HUDEP-2 (cell line): Measurements from ENCODE around the gene MARK4.
A peak's percentile ranks its signal among the peaks of the same experiment; 100 is the strongest.

Source experiments
- DNase-seq, 76 experiments: peaks; one replicate each; lab custom pipeline; 2025; ENCODE audit not compliant: unreplicated experiment in 76 of 76; lab: John Stamatoyannopoulos, UW

Gene MARK4

GRCh38 chr19:45238556-45238955, 12.5 kb upstream of the MARK4 start:
- DNase-seq: no peak

- DNase-seq: no peak
Measured at GRCh38 chr19:45243144-45243732, 7.8 kb upstream of the MARK4 start.

DNA sequence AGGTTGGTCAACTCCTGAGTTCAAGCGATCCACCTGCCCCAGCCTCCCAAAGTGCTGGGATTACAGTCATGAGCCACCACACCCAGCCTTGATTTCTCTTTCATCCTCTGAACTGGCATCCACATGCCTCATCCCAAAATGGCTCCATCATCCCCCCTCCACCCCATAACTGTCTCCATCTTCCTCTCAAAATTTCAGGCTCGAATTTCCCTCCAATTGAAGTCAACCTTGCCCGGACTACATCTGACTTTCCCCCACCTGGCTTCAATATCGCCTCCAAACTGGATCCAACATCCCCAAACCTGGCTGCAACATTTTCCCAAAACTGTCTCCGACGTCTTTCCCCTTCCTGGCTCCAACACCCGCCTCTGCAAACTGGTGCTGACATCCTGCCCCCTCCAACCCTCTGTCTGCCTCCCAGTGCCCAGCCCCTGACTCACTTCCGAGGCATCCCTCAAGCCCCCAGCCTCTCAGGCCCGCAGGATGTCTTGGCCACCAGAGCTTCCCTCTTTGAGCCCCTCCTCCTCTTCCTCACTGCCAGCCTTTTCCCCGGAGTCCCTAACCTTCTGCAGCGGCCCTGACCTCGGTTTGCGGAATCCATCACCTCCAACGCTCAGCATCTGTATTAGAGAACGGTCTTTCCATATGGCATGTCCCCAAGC, 6.8 kb upstream of the MARK4 start:
- no peak for DNase-seq

DNA sequence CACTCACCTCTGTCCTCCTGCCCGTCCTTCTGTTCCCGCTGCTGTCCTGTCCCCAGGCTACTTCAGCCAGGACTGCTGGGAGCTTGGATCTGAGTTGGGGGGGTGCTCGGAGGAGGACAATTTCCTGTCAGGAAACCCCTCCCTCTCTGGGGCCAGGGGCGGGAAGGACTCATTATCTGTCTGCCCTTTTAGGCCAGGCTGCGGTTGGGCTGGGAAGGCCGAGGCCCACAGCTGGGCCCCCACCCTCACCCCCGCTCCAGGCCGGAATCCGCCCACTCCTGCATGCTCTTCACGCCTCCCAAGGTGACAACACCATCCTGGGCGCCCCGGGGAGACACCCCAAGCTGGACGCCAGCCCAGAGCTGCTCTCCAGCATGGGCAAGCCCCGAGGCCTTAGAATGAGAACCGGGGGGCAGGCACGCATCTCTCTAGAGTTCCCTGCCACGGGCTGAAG, 5.7 kb upstream of the MARK4 start, which contains the start of gene EXOC3L2:
Gene EXOC3L2 (minus strand): TSS at position 74 of the 454 bp plus-strand sequence. CDS start 6,362 bp downstream, outside the sequence.
- DNase-seq: peak in 2 of 76 experiments; percentile 13 to 33

DNA sequence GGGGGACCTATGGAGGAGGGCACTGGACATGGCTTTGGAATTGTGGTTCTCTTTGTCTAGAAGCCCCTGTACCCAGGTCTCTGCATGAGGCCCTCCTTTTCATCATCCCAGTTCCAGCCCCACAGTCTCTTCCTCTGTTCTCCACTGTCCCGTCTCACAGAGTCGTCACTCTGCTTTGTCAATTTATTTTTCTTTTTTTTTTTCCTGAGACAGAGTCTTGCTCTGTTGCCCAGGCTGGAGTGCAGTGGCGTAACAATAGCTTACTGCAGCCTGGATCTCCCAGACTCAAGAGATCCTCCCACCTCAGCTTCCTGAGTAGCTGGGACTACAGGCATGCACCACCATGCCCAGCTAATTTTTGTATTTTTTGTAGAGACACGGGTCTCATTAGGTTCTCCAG, 5.2 kb upstream of the MARK4 start:
- DNase-seq: no peak

- DNase-seq: no peak
Measured at GRCh38 chr19:45247136-45247535, 3.9 kb upstream of the MARK4 start.

DNA sequence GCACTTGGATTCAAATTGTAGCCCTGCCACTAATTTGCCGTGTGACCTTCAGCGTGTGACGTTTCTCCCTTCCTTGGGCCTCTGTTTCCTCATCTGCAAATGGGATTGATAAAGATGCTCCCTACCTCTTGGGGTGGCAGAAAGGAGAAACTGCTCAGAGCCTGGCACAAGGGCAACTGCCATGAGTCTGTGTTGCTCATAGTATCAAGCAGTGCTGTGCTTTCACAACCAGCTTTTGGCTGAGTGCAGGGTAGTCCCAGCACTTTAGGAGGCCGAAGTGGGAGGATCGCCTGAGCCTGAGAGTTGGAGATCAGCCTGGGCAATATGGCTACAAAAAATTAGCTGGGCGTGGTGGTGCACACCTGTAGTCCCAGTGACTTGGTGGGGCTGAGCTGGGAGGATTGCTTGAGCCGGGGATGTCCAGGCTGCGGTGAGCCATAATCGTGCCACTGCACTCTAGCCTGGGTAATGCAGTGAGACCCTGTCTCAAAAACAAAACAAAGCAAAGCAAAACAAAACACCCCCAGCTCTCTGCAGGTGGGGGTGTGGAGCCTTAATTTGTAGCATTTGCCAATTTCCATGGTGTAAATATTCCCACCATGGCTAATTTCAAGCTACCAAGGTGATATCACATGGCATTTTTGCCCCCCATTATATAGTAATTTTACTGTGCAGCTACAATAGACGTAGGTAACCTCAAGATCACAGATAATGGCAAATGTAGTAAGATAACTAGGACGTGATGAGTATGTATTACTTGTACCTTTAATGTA, 1.6 kb upstream of the MARK4 start:
- DNase-seq: no peak

DNA sequence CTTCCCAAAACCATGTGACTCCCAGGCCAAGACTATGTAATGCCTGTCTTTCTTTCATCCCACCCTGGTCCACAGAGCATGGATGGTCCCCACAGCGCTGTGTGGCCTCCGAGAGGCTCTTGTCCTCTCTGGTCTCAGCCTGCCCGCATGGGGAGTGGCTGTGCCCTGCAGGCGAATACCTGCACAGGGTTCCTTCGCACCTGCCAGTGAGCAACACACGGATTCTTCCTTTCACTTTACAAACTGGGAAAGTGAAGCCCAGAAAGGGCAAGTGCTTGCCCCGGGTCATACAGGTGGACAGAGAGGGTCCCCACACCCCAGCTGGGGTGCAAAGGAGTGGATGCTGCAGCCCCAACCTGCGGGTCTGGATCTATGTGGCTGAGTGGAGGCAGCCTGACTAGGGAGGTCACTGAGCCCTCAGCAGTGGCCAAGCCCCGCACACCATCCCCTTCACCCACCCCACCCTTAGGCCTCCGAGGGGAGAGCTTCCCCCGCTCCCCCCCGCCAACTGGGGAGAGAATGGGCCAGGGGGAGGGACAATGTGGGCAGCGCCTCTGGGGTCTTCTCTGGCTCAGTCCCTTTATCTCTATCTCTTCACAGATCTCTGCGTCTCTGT, 747 bp upstream of the MARK4 start:
- DNase-seq: no peak

DNA sequence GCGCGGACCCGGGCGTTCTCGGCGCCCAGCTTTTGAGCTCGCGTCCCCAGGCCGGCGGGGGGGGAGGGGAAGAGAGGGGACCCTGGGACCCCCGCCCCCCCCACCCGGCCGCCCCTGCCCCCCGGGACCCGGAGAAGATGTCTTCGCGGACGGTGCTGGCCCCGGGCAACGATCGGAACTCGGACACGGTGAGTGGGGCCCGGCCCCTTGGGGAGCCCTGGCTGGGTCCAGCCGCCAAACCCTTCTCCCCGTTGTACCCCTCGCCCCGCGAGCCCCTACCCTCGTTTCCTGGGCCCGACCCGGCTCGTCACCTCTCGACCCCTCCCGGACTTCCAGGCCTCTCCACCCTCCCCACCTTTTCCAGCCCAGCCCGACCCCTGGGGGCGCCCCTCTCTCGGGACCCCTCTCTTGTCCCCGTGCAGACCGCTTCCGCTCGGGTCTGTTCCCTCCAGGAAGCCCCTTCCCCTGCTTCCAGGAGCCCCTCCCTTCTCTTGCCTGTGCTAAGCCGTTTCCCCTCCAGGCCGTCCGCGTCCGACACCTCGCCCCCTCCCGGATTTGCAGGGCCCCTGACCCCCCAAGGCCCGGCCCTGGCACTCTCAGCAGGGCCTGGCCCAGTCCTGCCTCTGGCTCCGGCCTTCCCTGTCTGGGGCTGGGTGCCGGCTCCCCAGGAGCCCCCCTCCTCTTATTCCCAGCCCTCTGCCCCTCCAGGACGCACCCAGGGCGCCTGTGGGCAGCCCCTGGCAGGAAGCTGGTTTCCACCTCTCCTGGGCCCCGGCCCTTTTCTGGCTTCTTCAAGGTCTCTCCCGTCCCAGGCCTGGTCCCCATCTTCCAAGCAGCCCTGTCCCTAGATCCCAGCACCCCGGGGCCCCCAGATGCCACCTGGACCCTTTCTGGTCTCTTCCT, 632 bp downstream of the MARK4 start:
- no peak for DNase-seq

- DNase-seq: peak in 1 of 76 experiments; percentile 16
Measured at GRCh38 chr19:45253396-45254027, 2.4 kb downstream of the MARK4 start.

GRCh38 chr19:45254044-45254531, 3.0 kb downstream of the MARK4 start:
- no peak for DNase-seq

- DNase-seq: no peak
Measured at GRCh38 chr19:45255611-45256157, 4.6 kb downstream of the MARK4 start.

GRCh38 chr19:45256836-45257235, 5.8 kb downstream of the MARK4 start:
- DNase-seq: no peak

GRCh38 chr19:45258862-45259261, 7.8 kb downstream of the MARK4 start:
- no peak for DNase-seq

GRCh38 chr19:45262570-45262969, 11.5 kb downstream of the MARK4 start:
- no peak for DNase-seq

- DNase-seq: no peak
Measured at GRCh38 chr19:45263013-45263412, 11.9 kb downstream of the MARK4 start.

- DNase-seq: no peak
Measured at GRCh38 chr19:45264781-45265317, 13.8 kb downstream of the MARK4 start.

- DNase-seq: no peak
Measured at GRCh38 chr19:45265375-45265774, 14.3 kb downstream of the MARK4 start.

DNA sequence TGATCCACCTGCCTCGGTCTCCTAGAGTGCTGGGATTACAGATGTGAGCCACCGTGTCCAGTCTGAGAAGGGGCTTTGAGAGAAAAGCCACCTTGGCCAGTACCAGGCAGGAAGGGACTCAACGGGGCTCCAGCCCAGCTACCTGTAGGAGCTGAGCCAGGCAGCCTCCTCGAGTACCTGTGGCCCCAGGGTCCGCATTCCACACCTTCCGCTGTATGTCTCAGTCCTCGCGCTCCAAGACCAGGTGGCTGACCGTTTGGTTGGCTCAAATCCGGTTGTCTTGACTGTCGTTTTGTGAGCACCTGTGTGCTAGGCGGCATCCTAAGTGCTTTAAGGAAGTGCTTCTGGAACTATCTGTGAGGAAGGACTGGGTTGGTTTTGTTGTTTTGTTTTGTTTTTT, 16.2 kb downstream of the MARK4 start:
- no peak for DNase-seq
